ENCODE measurements around the gene CACFD1. TPM values are rescaled to one million over a fixed set of nuclear protein-coding genes. Genes with fewer than 3 reads are reported as not detected.
"Not testable (repeated sequence)": the region's sequence is repeated elsewhere in the genome, so short reads cannot be mapped to it uniquely, and the experiment has no call there.

CACFD1 gene
- total RNA-seq, 1 donor from 2014 or later = 4.3 TPM

- DNase-seq = no peak
Observed at GRCh38 chr9:133440874-133441273, 18.9 kb upstream of the CACFD1 start.

GRCh38 chr9:133441571-133441970 lies 18.2 kb upstream of the CACFD1 start:
- DNase-seq = no peak

GRCh38 chr9:133443248-133443647 lies 16.5 kb upstream of the CACFD1 start:
- DNase-seq = no peak

- no peak for DNase-seq
Observed at GRCh38 chr9:133443982-133444381, 15.8 kb upstream of the CACFD1 start.

GRCh38 chr9:133445293-133445969 lies 14.3 kb upstream of the CACFD1 start:
- DNase-seq = no peak

- no peak for DNase-seq
Observed at GRCh38 chr9:133448487-133448972, 11.2 kb upstream of the CACFD1 start.

GRCh38 chr9:133449760-133450159 lies 10.0 kb upstream of the CACFD1 start:
- no peak for DNase-seq

- DNase-seq = not testable (repeated sequence)
Observed at GRCh38 chr9:133451865-133452264, 7.9 kb upstream of the CACFD1 start.

- no peak for DNase-seq
Observed at GRCh38 chr9:133452562-133452961, 7.2 kb upstream of the CACFD1 start.

GRCh38 chr9:133453651-133454050 lies 6.1 kb upstream of the CACFD1 start:
- DNase-seq = no peak

GRCh38 chr9:133454325-133454724 lies 5.5 kb upstream of the CACFD1 start:
- DNase-seq = no peak

- DNase-seq = no peak
Observed at GRCh38 chr9:133454943-133455673, 4.7 kb upstream of the CACFD1 start.

- no peak for DNase-seq
Observed at GRCh38 chr9:133455936-133456335, 3.8 kb upstream of the CACFD1 start.

- DNase-seq = no peak
Observed at GRCh38 chr9:133456409-133456808, 3.4 kb upstream of the CACFD1 start.

GRCh38 chr9:133457233-133457632 lies 2.5 kb upstream of the CACFD1 start:
- no peak for DNase-seq

- DNase-seq = no peak
Observed at GRCh38 chr9:133457748-133458147, 2.0 kb upstream of the CACFD1 start.

- no peak for DNase-seq
Observed at GRCh38 chr9:133458643-133459312, 1.0 kb upstream of the CACFD1 start.

- no peak for DNase-seq
Observed at GRCh38 chr9:133460405-133461175, 812 bp downstream of the CACFD1 start.

- DNase-seq = no peak
Observed at GRCh38 chr9:133461975-133462374, 2.2 kb downstream of the CACFD1 start.

- DNase-seq = no peak
Observed at GRCh38 chr9:133463234-133463863, 3.6 kb downstream of the CACFD1 start.

- DNase-seq = no peak
Observed at GRCh38 chr9:133463864-133464615, 4.3 kb downstream of the CACFD1 start.
